ENCODE results near the gene KCTD13. TPM values are rescaled to one million over a fixed set of nuclear protein-coding genes. Genes with fewer than 3 reads are reported as not detected.
A peak's percentile ranks its signal among the peaks of the same experiment; 100 is the strongest.
"Not testable (repeated sequence)": the region's sequence is repeated elsewhere in the genome, so short reads cannot be mapped to it uniquely, and the experiment has no call there.

Gene KCTD13
- total RNA-seq, 2 donors from 2014 or later = 22.2 to 35.2 TPM

- peak; percentile 19 for ATAC-seq
- intact Hi-C loops (cut with DNase I, micrococcal nuclease) = no loop called here
- no peak for DNase-seq
Observed at GRCh38 chr16:29912087-29912486, 13.9 kb downstream of the KCTD13 start.

- ATAC-seq = peak; percentile 19
- intact Hi-C loops (cut with DNase I, micrococcal nuclease) = no loop called here
- no peak for DNase-seq
Observed at GRCh38 chr16:29911676-29912010, 14.4 kb downstream of the KCTD13 start.

GRCh38 chr16:29910819-29911675, 15.0 kb downstream of the KCTD13 start:
- ATAC-seq (peak; percentile 20), DNase-seq (no peak)
- intact Hi-C loops (cut with DNase I, micrococcal nuclease) = no loop called here

GRCh38 chr16:29909851-29910250, 16.2 kb downstream of the KCTD13 start:
- ATAC-seq; intact Hi-C loops (cut with DNase I, micrococcal nuclease); DNase-seq: not testable (repeated sequence)

- ATAC-seq = no peak
- no peak for DNase-seq
- intact Hi-C loops (cut with DNase I, micrococcal nuclease) = no loop called here
Observed at GRCh38 chr16:29909391-29909790, 16.6 kb downstream of the KCTD13 start.

- intact Hi-C loops (cut with DNase I, micrococcal nuclease) = no loop called here
- ATAC-seq = no peak
- no peak for DNase-seq
Observed at GRCh38 chr16:29908719-29909220, 17.3 kb downstream of the KCTD13 start.

GRCh38 chr16:29907973-29908372, 18.1 kb downstream of the KCTD13 start:
- no peak for ATAC-seq
- no peak for DNase-seq
- intact Hi-C loops (cut with DNase I, micrococcal nuclease) = no loop called here

- DNase-seq = no peak
- no peak for ATAC-seq
- intact Hi-C loops (cut with DNase I, micrococcal nuclease) = no loop called here
Observed at GRCh38 chr16:29906520-29907244, 19.3 kb downstream of the KCTD13 start.

GRCh38 chr16:29905668-29906067, 20.4 kb downstream of the KCTD13 start:
- intact Hi-C loops (cut with DNase I, micrococcal nuclease) = no loop called here
- no peak for DNase-seq
- ATAC-seq = no peak

GRCh38 chr16:29904947-29905346, 21.1 kb downstream of the KCTD13 start:
- intact Hi-C loops (cut with DNase I, micrococcal nuclease) = no loop called here
- no peak for ATAC-seq
- no peak for DNase-seq

GRCh38 chr16:29903590-29903989, 22.4 kb downstream of the KCTD13 start:
- DNase-seq = no peak
- ATAC-seq = no peak
- intact Hi-C loops (cut with DNase I, micrococcal nuclease) = no loop called here

GRCh38 chr16:29901607-29901945, 24.4 kb downstream of the KCTD13 start:
- ATAC-seq (no peak), DNase-seq (no peak)
- intact Hi-C loops (cut with DNase I, micrococcal nuclease) = no loop called here

GRCh38 chr16:29900888-29901606, 25.0 kb downstream of the KCTD13 start:
- intact Hi-C loops (cut with DNase I, micrococcal nuclease) = no loop called here
- no peak for DNase-seq
- no peak for ATAC-seq

- intact Hi-C loops (cut with DNase I, micrococcal nuclease) = no loop called here
- peak; percentile 54 to 74 for DNase-seq
- peak; percentile 76 for ATAC-seq
Observed at GRCh38 chr16:29900102-29900887, 25.7 kb downstream of the KCTD13 start, which contains the start of gene ASPHD1. Gene ASPHD1, plus strand, starts transcription at chr16:29900488. Its CDS starts 484 bp downstream, at chr16:29900972.

- DNase-seq (peak; percentile 86 to 90), ATAC-seq (peak; percentile 94)
- intact Hi-C loops (cut with DNase I, micrococcal nuclease) = no loop called here
Observed at GRCh38 chr16:29899516-29900101, 26.4 kb downstream of the KCTD13 start, which contains the start of gene SEZ6L2. Gene SEZ6L2, minus strand, starts transcription at chr16:29899550. Its CDS starts 531 bp downstream, at chr16:29899019.

- DNase-seq (peak in 1 of 2 donors; percentile 72), ATAC-seq (peak; percentile 63)
- intact Hi-C loops (cut with DNase I, micrococcal nuclease) = no loop called here
Observed at GRCh38 chr16:29898804-29899515, 27.1 kb downstream of the KCTD13 start.

- intact Hi-C loops (cut with DNase I, micrococcal nuclease) = no loop called here
- ATAC-seq (no peak), DNase-seq (no peak)
Observed at GRCh38 chr16:29898135-29898803, 27.8 kb downstream of the KCTD13 start.

All from left colon (tissue), 2 donors.